Left renal pelvis (tissue), 4 donors: ENCODE data around the gene TRIM26. TPM values are rescaled to one million over a fixed set of nuclear protein-coding genes. Genes with fewer than 3 reads are reported as not detected.
"Not testable (repeated sequence)": the region's sequence is repeated elsewhere in the genome, so short reads cannot be mapped to it uniquely, and the experiment has no call there.

Source experiments
- DNase-seq, 4 donors: peaks; one replicate each; pipeline ENCODE4 v3.0.0-alpha.2; 2013; ENCODE audit warnings: low read depth in 4 of 4, low spot score in 3 of 4
- polyA plus RNA-seq, 4 donors: library from polyadenylated mRNA; unstranded; fragments of 120-200 nt; gene quantifications; one replicate each; pipeline ENCODE4 v1.2.1, GENCODE V29; 2013; ENCODE audit not compliant: insufficient read length in 4 of 4

TRIM26 gene
- polyA plus RNA-seq, 4 donors: 28.8 to 39.3 (median 36.9) TPM

GRCh38 chr6:30172681-30173080 lies 40.5 kb downstream of the TRIM26 start:
- DNase-seq: no peak

GRCh38 chr6:30171677-30172471 lies 41.3 kb downstream of the TRIM26 start:
- DNase-seq: no peak

GRCh38 chr6:30169658-30170614 lies 43.3 kb downstream of the TRIM26 start:
- DNase-seq: no peak

GRCh38 chr6:30168741-30169140 lies 44.5 kb downstream of the TRIM26 start:
- DNase-seq: no peak

GRCh38 chr6:30167101-30167500 lies 46.1 kb downstream of the TRIM26 start:
- DNase-seq: no peak

- not testable (repeated sequence) for DNase-seq
These were observed 48.0 kb downstream of the TRIM26 start for GRCh38 chr6:30165238-30165637.

- DNase-seq: no peak
These were observed 48.5 kb downstream of the TRIM26 start for GRCh38 chr6:30164714-30165113.

- no peak for DNase-seq
These were observed 49.1 kb downstream of the TRIM26 start for GRCh38 chr6:30163918-30164654.

GRCh38 chr6:30163090-30163917 lies 49.9 kb downstream of the TRIM26 start, which contains the start of gene TRIM15:
TRIM15 (plus strand) TSS chr6:30163546; CDS start chr6:30163685, 139 bp downstream.
- no peak for DNase-seq

GRCh38 chr6:30162265-30163089 lies 50.7 kb downstream of the TRIM26 start:
- DNase-seq: no peak

GRCh38 chr6:30160785-30161531 lies 52.2 kb downstream of the TRIM26 start, which contains the start of gene TRIM10:
TRIM10 (minus strand) TSS chr6:30161211; CDS start chr6:30160858, 353 bp downstream.
- no peak for DNase-seq

- no peak for DNase-seq
These were observed 53.0 kb downstream of the TRIM26 start for GRCh38 chr6:30160008-30160784.

- no peak for DNase-seq
These were observed 54.6 kb downstream of the TRIM26 start for GRCh38 chr6:30158475-30159040.

GRCh38 chr6:30157999-30158398 lies 55.2 kb downstream of the TRIM26 start:
- no peak for DNase-seq

- no peak for DNase-seq
These were observed 55.6 kb downstream of the TRIM26 start for GRCh38 chr6:30157581-30157980.

GRCh38 chr6:30156774-30157173 lies 56.4 kb downstream of the TRIM26 start:
- DNase-seq: no peak

GRCh38 chr6:30156262-30156599 lies 57.0 kb downstream of the TRIM26 start:
- DNase-seq: no peak
